ENCODE measurements around the gene PRR29. TPM values are rescaled to one million over a fixed set of nuclear protein-coding genes. Genes with fewer than 3 reads are reported as not detected.

PRR29 gene
- total RNA-seq, 2 experiments from 2014 or later, result 0.16 to 0.29 TPM

DNA sequence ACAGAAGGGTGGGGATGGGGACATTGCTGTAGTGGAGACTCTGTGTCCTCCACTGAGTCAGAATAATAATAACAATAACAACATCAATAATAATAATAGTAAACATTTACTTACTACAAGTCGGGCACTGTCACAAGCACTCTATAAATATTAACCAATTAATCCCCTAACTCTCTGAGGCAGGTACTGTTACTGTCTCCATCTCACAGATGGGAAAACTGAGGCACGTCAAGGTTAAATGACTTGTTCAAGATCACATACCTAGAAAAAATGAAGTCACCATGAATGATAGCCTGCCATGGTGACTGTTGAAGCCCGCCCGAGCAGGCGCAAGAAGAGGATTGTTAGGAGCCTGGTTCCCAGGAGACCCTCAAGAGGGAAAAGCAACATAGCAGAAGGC lies 10.2 kb downstream of the PRR29 start:
- Histone ChIP-seq H4K20me1 (ENCODE audit: insufficient read depth, low read length) (0 out of 2 replicates have a peak, but pooled peaks cover 3% of the 10 kb centered on the region), H2AFZ (ENCODE audit: low read length) (no peak overlapping the region), H3K27ac (ENCODE audit: low read depth, low read length, poor library complexity, severe bottlenecking) (no peak overlapping the region), H3K36me3 (ENCODE audit: insufficient read depth, low read length) (peaks cover 91% of the 10 kb centered on the region), H3K9me2 (ENCODE audit: insufficient read depth, low read length) (no peaks in the 10 kb centered on the region), H3K9me3 (ENCODE audit: low read length) (no peaks in the 10 kb centered on the region), H3K4me2 (ENCODE audit: low read length) (no peak overlapping the region), H3K4me1 (ENCODE audit: insufficient read depth, low read length, poor library complexity, severe bottlenecking) (peaks cover 13% of the 10 kb centered on the region), H3K4me3 (ENCODE audit: low read depth, low read length, poor library complexity, severe bottlenecking) (no peak overlapping the region), H3K79me2 (ENCODE audit: insufficient read depth, low read depth, low read length) (peaks cover 52% of the 10 kb centered on the region)
- TF ChIP-seq, protein P1, sequence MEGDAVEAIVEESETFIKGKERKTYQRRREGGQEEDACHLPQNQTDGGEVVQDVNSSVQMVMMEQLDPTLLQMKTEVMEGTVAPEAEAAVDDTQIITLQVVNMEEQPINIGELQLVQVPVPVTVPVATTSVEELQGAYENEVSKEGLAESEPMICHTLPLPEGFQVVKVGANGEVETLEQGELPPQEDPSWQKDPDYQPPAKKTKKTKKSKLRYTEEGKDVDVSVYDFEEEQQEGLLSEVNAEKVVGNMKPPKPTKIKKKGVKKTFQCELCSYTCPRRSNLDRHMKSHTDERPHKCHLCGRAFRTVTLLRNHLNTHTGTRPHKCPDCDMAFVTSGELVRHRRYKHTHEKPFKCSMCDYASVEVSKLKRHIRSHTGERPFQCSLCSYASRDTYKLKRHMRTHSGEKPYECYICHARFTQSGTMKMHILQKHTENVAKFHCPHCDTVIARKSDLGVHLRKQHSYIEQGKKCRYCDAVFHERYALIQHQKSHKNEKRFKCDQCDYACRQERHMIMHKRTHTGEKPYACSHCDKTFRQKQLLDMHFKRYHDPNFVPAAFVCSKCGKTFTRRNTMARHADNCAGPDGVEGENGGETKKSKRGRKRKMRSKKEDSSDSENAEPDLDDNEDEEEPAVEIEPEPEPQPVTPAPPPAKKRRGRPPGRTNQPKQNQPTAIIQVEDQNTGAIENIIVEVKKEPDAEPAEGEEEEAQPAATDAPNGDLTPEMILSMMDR (conservative IDR thresholded peaks at IDR 0.05; ENCODE audit: low read length), result no peak
- TF ChIP-seq EZH2phosphoT487 (IDR thresholded peaks at IDR 0.05; ENCODE audit: borderline replicate concordance, low read depth, low read length), result no peak
- DNase-seq (ENCODE audit: low spot score), result no peak
- BruUV-seq (replicated peaks), result no TSS peak
- intact Hi-C loops (cut with micrococcal nuclease; ENCODE audit: unreplicated experiment), result no loop called here
- ChIA-PET POLR2A (no interaction called here), CTCF (ENCODE audit: unreplicated experiment) (no interaction called here)

DNA sequence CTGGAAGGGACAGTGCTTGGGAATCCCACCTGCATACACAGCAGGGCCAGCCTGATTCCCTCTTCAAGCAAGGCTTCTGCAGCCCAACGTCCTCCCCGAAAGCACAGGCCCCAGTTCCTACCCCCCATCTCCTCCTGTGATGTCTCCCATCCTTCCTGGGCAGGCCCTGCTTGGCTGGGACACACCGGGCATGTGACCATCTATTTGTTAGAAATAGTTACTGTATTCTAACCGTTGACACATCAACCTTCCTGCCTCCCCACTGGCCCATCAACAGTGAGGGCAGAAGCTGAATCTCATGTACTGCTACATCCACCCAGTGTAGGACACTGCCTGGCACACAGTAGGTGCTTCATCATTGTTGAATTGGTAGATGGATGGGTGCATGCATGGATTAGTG lies 10.7 kb downstream of the PRR29 start:
- Histone ChIP-seq H3K9me3 (ENCODE audit: low read length) (no peaks in the 10 kb centered on the region), H2AFZ (ENCODE audit: low read length) (no peak overlapping the region), H3K9me2 (ENCODE audit: insufficient read depth, low read length) (no peaks in the 10 kb centered on the region), H3K27ac (ENCODE audit: low read depth, low read length, poor library complexity, severe bottlenecking) (no peak overlapping the region), H3K4me2 (ENCODE audit: low read length) (no peak overlapping the region), H3K4me1 (ENCODE audit: insufficient read depth, low read length, poor library complexity, severe bottlenecking) (peaks cover 18% of the 10 kb centered on the region), H3K36me3 (ENCODE audit: insufficient read depth, low read length) (peaks cover 89% of the 10 kb centered on the region), H3K4me3 (ENCODE audit: low read depth, low read length, poor library complexity, severe bottlenecking) (no peak overlapping the region), H3K79me2 (ENCODE audit: insufficient read depth, low read depth, low read length) (peaks cover 57% of the 10 kb centered on the region), H4K20me1 (ENCODE audit: insufficient read depth, low read length) (0 out of 2 replicates have a peak, but pooled peaks cover 3% of the 10 kb centered on the region)
- ChIA-PET CTCF (ENCODE audit: unreplicated experiment) (no interaction called here), POLR2A (no interaction called here)
- TF ChIP-seq, protein P1 (conservative IDR thresholded peaks at IDR 0.05; ENCODE audit: low read length), result no peak
- TF ChIP-seq EZH2phosphoT487 (IDR thresholded peaks at IDR 0.05; ENCODE audit: borderline replicate concordance, low read depth, low read length), result no peak
- no TSS peak for BruUV-seq (replicated peaks)
- intact Hi-C loops (cut with micrococcal nuclease; ENCODE audit: unreplicated experiment), result no loop called here
- DNase-seq (ENCODE audit: low spot score), result no peak

DNA sequence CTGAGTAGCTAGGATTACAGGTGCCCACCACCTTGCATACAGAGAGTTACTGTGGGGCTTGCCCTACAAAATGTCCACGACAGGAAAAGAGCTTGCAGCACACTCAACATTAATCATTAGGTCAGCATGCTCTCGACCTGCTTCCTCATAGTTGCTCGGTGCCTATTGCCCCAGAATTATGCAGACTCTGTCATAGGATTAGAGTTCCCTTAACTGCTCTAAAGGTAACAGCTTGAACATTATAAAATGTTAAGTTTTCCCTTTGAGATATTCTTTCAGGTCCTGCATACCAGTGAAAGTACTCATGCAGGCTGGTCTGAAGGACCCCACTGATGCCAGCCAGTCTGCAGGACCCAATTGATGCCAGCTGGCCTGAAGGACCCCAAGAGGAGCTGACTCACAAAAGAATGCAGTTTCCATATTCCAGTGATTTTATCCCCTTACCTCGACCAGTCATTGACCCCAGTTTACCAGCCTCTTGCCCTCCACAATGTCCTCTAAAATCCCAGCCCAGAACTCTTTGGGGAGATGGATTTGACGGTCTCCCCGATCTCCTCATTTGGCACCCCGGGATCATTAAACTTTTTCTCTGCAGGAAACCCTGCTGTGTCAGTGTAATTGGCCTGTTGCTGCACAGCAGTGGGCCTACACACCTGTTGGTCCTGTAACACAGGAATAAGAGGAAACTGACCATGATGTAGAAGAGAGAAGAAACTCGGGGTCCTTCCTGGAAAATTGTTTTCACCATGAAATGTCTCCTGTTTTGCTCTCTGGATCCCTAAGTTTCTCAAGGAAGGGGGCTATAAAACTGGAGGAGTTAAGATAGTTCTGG lies 11.6 kb downstream of the PRR29 start:
- Histone ChIP-seq H2AFZ (ENCODE audit: low read length) (no peak overlapping the region), H3K9me3 (ENCODE audit: low read length) (no peaks in the 10 kb centered on the region), H3K4me3 (ENCODE audit: low read depth, low read length, poor library complexity, severe bottlenecking) (no peak overlapping the region), H3K36me3 (ENCODE audit: insufficient read depth, low read length) (peaks cover 82% of the 10 kb centered on the region), H3K9me2 (ENCODE audit: insufficient read depth, low read length) (no peaks in the 10 kb centered on the region), H3K4me2 (ENCODE audit: low read length) (no peak overlapping the region), H3K4me1 (ENCODE audit: insufficient read depth, low read length, poor library complexity, severe bottlenecking) (peaks cover 27% of the 10 kb centered on the region), H3K79me2 (ENCODE audit: insufficient read depth, low read depth, low read length) (peaks cover 66% of the 10 kb centered on the region), H4K20me1 (ENCODE audit: insufficient read depth, low read length) (0 out of 2 replicates have a peak, but pooled peaks cover 3% of the 10 kb centered on the region), H3K27ac (ENCODE audit: low read depth, low read length, poor library complexity, severe bottlenecking) (no peak overlapping the region)
- no TSS peak for BruUV-seq (replicated peaks)
- no peak for DNase-seq (ENCODE audit: low spot score)
- intact Hi-C loops (cut with micrococcal nuclease; ENCODE audit: unreplicated experiment), result no loop called here
- ChIA-PET POLR2A (no interaction called here), CTCF (ENCODE audit: unreplicated experiment) (no interaction called here)
- no peak for TF ChIP-seq EZH2phosphoT487 (IDR thresholded peaks at IDR 0.05; ENCODE audit: borderline replicate concordance, low read depth, low read length)
- TF ChIP-seq, protein P1 (conservative IDR thresholded peaks at IDR 0.05; ENCODE audit: low read length), result no peak
